ENCODE data around the gene ARRDC2.
A peak's percentile ranks its signal among the peaks of the same experiment; 100 is the strongest.

The ARRDC2 gene

DNA sequence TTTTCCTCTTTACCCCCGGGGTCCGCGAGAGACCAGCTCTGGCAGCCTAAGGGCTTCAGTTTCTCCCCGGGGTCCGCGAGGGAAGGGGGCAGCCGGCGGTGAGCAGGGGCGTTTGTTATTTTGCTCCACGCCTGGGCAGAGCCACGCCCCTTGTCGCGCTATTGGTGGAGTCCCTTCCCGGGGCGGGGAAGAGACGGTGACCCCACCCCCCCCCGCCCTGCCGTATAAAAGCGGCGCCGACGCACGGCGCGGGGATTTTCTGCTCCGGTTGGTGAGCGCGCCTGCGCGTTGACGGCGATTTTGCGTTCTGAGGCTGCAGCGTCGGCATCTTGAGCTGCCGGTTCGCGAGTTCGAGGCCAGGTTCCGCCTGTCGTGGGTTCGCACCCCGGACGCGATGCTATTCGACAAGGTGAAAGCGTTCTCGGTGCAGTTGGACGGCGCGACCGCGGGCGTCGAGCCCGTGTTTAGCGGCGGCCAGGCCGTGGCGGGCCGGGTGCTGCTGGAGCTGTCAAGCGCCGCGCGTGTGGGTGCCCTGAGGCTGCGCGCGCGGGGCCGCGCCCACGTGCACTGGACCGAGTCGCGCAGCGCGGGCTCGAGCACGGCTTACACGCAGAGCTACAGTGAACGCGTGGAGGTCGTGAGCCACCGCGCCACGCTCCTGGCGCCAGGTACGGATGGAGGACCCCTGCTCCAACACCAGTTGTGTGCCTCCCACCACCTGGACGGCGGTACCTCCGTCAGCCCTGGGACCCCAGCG is at the start of gene ARRDC2:
ARRDC2 (plus strand) TSS at position 254 of the 757 bp plus-strand sequence; CDS start at position 395, 141 bp downstream.
- DNase-seq (ENCODE audit: low read depth): peak; percentile 60
- no peak for TF ChIP-seq MYC (IDR thresholded peaks at IDR 0.05; ENCODE audit: low read depth, low read length)
- TF ChIP-seq, protein P1, sequence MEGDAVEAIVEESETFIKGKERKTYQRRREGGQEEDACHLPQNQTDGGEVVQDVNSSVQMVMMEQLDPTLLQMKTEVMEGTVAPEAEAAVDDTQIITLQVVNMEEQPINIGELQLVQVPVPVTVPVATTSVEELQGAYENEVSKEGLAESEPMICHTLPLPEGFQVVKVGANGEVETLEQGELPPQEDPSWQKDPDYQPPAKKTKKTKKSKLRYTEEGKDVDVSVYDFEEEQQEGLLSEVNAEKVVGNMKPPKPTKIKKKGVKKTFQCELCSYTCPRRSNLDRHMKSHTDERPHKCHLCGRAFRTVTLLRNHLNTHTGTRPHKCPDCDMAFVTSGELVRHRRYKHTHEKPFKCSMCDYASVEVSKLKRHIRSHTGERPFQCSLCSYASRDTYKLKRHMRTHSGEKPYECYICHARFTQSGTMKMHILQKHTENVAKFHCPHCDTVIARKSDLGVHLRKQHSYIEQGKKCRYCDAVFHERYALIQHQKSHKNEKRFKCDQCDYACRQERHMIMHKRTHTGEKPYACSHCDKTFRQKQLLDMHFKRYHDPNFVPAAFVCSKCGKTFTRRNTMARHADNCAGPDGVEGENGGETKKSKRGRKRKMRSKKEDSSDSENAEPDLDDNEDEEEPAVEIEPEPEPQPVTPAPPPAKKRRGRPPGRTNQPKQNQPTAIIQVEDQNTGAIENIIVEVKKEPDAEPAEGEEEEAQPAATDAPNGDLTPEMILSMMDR (IDR thresholded peaks at IDR 0.05; ENCODE audit: low read depth, low read length): no peak
- TF ChIP-seq POLR2A (IDR thresholded peaks at IDR 0.05; ENCODE audit: extremely low read depth, insufficient read length): no peak
- TF ChIP-seq, protein P2, sequence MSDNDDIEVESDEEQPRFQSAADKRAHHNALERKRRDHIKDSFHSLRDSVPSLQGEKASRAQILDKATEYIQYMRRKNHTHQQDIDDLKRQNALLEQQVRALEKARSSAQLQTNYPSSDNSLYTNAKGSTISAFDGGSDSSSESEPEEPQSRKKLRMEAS (IDR thresholded peaks at IDR 0.05; ENCODE audit: low read depth, low read length): no peak
- H3K4me3 ChIP-seq (ENCODE audit: low read depth, low read length): peak within 1 kb of the TSS; percentile 11

DNA sequence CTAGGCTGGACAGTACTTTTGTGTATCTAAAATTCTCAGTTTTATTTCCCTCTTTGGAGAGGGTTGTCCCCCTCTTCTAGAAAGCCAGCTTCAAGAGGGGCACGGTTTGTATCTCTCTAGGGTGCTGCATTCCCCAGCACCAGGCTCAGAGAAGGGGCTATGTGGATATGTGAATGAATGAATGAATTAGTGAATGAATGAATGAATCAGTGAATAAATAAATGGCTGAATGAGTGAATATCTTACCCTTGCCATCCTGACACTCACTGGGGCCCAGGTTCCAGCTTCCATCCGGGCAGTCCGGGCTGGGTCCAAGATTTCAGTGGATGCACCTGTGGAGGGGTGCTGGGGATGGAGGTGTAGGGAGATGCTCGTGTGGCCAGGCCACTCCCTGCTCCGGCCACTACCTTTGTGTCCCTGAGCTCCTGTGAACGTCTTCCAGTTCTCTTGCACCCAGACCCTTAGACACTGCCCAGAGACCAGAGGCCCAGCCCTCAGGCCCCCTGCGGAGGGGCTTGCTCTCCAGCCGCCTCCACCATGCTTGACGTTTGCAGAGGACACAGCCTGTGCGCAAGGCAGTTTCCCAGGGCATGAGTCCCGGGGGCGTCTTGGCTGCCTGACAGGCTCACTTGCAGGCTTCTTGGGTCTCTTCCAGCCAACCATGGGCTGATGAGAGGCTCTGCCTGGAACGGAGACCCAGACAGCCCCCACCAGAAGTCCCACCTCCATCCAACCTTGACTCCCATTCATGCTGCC is 43.9 kb upstream of the ARRDC2 start:
- TF ChIP-seq MYC (IDR thresholded peaks at IDR 0.05; ENCODE audit: low read depth, low read length) (no peak), POLR2A (IDR thresholded peaks at IDR 0.05; ENCODE audit: extremely low read depth, insufficient read length) (no peak)
- TF ChIP-seq, protein P1 (IDR thresholded peaks at IDR 0.05; ENCODE audit: low read depth, low read length): no peak
- TF ChIP-seq, protein P2 (IDR thresholded peaks at IDR 0.05; ENCODE audit: low read depth, low read length): no peak
- H3K4me3 ChIP-seq (ENCODE audit: low read depth, low read length): no peak overlapping the region
- no peak for DNase-seq (ENCODE audit: low read depth)

DNA sequence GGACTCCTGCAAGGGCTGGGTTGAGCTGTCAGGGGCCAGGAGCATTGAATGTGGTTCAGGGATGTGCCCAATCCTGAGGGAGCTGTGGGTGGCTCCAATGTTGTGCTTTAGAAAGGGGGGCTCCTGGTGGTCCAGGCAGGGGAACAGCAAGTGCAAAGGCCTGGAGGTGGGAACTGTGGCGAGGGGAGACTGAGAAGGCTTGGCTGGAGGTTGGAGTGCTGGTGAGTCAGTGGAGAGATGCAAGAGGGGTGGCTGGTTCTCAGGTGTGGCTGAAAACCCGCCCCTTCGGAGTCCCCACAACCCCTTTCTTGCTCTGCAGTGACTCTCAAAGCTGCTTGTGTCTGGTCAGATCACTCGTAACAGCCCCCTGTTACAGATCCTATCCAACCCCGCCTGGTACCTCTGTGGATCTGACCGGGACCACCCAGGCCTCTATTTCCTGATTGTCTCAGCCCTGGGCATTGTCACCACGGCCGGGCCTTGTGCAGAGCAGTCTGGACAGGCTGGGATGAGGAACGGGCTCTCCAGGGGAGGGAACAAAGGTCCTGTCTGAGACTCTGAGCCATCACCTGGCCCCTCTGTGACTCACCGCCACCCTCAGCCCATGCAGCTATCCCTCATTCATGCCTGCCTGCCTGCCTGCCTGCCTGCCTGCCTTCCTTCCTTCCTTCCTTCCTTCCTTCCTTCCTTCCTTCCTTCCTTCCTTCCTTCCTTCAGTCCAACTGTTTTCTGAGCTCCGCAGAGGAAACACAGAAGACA is 42.4 kb upstream of the ARRDC2 start:
- TF ChIP-seq, protein P1 (IDR thresholded peaks at IDR 0.05; ENCODE audit: low read depth, low read length): no peak
- TF ChIP-seq POLR2A (IDR thresholded peaks at IDR 0.05; ENCODE audit: extremely low read depth, insufficient read length): no peak
- TF ChIP-seq, protein P2 (IDR thresholded peaks at IDR 0.05; ENCODE audit: low read depth, low read length): no peak
- TF ChIP-seq MYC (IDR thresholded peaks at IDR 0.05; ENCODE audit: low read depth, low read length): no peak
- DNase-seq (ENCODE audit: low read depth): no peak
- H3K4me3 ChIP-seq (ENCODE audit: low read depth, low read length): no peak overlapping the region

DNA sequence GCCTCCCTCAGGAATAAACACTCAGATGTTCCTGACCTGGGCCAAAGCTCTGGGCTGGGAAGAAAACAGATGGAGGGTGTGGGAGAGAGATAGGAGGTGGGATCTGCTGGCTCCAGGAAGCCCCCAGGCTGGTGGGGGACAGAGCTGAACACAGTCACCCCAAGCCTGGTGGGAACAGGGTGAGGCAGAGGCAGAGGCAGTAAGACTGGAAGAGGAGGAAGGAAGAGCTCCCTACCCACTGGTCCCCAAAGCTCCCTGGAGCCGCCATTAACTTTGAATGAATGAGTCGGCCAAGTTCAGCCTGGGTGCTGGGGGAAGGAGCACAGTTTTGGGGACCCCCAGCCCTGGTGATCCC is 41.9 kb upstream of the ARRDC2 start:
- H3K4me3 ChIP-seq (ENCODE audit: low read depth, low read length): no peak overlapping the region
- DNase-seq (ENCODE audit: low read depth): no peak
- TF ChIP-seq, protein P2 (IDR thresholded peaks at IDR 0.05; ENCODE audit: low read depth, low read length): no peak
- TF ChIP-seq MYC (IDR thresholded peaks at IDR 0.05; ENCODE audit: low read depth, low read length) (no peak), POLR2A (IDR thresholded peaks at IDR 0.05; ENCODE audit: extremely low read depth, insufficient read length) (no peak)
- TF ChIP-seq, protein P1 (IDR thresholded peaks at IDR 0.05; ENCODE audit: low read depth, low read length): no peak

DNA sequence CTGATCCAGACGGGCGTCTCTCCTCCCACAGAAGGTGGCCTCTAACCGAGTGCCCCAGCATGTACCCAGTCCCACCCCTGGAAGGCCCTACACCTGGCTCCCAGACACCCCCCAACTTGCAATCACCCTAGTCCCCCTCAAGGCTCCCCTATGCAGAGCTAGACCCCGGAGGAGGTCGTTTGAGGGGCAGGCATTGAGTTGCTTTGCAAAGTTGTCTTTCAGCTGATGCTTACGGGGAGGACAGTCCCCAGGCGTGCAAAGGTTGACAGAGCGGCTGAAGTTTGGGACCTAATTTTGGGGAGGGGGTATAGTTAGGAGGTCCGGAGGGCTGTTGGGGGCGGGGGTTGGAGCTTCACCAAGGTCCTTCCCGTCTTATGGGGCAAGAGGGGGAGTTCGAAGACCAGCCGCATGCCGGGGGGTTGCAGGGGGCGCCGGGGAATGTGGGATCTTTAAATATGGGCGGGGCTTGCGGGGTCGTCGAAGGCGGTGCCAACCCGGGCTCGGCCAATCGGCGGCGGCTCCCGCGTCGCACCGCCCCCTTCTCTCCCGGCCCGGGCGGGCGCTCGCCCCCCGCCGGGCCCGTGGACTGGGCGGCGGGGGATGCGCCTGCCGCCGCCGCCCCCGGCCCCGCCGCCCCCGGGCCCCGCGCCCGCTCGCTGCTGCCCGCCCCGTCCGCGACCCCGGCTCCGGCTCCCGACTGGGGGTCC is 41.3 kb upstream of the ARRDC2 start, which contains the start of gene KCNN1:
KCNN1 (plus strand) TSS at position 558 of the 707 bp plus-strand sequence. CDS start 6,782 bp downstream, outside the sequence.
- TF ChIP-seq POLR2A (IDR thresholded peaks at IDR 0.05; ENCODE audit: extremely low read depth, insufficient read length) (no peak), MYC (IDR thresholded peaks at IDR 0.05; ENCODE audit: low read depth, low read length) (no peak)
- TF ChIP-seq, protein P1 (IDR thresholded peaks at IDR 0.05; ENCODE audit: low read depth, low read length): no peak
- TF ChIP-seq, protein P2 (IDR thresholded peaks at IDR 0.05; ENCODE audit: low read depth, low read length): no peak
- DNase-seq (ENCODE audit: low read depth): no peak
- no peak within 1 kb of the TSS for H3K4me3 ChIP-seq (ENCODE audit: low read depth, low read length)

All from NB4 (cell line).